ENCODE measurements around the gene PCBP1. TPM values are rescaled to one million over a fixed set of nuclear protein-coding genes. Genes with fewer than 3 reads are reported as not detected.

PCBP1 gene
- total and polyA plus RNA-seq, 9 of the 15 experiments (the other 6 are each of a cell fraction or from before 2014, with no cell fraction given) = 19.2 to 407 (median 78.1) TPM

DNA sequence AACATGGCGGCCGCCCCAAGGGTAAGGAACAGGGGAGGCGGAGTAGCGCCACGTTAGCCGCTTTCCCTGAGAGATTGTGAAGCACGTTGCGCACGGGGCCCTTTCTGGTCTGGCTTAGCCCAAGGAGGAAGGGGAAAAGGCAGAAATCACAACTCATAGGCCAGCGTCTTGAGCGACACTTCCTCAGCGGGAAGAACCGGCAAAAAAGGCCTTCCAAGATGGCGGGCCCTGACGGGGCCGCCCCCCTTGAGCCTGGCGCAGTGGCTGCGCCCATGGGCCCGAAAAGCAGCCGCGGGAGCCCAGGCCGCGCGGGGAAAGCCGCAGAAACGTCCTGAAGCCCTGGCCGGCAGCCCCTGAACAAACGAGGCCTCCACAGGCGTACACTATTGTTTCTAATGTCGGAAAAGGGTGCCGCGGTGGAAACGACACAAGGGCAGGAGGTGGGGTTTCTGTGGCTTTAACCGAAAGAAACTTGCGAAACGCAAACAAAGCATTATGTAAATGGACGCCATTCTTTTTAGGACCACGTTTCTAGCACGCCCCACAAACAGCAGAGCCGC is 919 bp upstream of the PCBP1 start (continued):
- TF ChIP-seq, protein P1, sequence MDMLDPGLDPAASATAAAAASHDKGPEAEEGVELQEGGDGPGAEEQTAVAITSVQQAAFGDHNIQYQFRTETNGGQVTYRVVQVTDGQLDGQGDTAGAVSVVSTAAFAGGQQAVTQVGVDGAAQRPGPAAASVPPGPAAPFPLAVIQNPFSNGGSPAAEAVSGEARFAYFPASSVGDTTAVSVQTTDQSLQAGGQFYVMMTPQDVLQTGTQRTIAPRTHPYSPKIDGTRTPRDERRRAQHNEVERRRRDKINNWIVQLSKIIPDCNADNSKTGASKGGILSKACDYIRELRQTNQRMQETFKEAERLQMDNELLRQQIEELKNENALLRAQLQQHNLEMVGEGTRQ (CRISPR knock-in tag; IDR thresholded peaks at IDR 0.05) = no peak
- TF ChIP-seq, protein P2, sequence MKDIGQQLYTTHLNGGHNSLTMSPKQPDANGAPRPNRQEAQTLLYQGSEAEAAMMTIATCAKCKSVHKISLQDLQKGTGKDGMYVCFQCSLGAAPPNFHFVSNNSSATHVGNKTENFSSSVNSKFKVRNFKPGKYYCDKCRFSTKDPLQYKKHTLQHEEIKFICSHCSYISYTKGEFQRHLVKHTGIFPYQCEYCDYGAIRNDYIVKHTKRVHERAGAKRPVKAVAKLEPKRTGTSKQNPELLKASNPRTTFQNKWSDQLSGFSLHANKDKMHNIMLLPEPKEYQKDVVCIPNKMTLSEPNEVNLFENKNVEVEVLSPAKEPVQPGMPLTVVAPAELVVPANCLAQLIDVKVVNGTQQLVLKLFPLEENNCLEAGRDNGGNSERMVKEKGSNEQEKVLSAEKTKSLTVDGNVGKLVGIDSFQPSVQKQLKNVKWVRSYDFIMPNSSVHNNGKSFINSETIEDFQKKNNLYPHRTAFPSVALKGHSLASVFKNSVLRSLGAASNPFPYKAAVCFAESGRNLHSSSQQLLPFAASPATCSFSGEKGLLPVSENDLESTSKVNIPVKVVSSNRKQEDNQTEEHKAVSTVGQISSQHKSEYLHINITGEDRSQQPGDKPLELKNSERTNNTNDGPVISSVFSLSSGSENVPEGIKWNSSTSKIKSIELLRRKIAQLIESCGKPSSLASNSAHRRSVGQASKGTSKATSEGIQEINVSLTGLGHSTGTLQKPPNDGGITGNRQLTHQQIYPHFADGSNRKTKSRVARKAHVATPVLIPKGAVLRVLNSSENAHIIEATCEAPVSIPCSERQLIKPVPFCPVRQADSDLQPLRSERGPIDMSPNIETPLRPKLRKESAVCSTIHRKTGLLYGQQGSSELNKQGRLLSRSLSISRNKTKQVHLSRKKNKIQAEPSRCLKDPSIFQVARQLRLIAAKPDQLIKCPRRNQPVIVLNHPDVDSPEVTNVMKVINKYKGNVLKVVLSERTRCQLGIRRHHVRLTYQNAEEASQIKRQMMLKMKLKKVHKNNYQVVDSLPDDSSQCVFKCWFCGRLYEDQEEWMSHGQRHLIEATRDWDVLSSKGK (CRISPR knock-in tag; IDR thresholded peaks at IDR 0.05) = no peak
- TF ChIP-seq SMARCC2 (IDR thresholded peaks at IDR 0.05; ENCODE audit: low read depth) (no peak), SREBF1 (IDR thresholded peaks at IDR 0.05; ENCODE audit: borderline replicate concordance, low read depth, low read length) (no peak), ZFP36 (IDR thresholded peaks at IDR 0.05; ENCODE audit: low read depth, low read length, partially characterized antibody) (no peak), SAFB (IDR thresholded peaks at IDR 0.05; ENCODE audit: borderline replicate concordance, low read depth, low read length) (no peak), GATAD2A (IDR thresholded peaks at IDR 0.05) (peak; percentile 56; the same call in 1 of the 2 replicates), RNF2 (IDR thresholded peaks at IDR 0.05) (peak; percentile 79), ARNT (IDR thresholded peaks at IDR 0.05) (0 out of 4 replicates have a peak, but pooled peaks of 1 of the 2 experiments have one; percentile 9), RCOR1 (IDR thresholded peaks at IDR 0.05; ENCODE audit: borderline replicate concordance in 1 of 2, low read depth in 2 of 2, low read length in 2 of 2) (no peak), ZNF561 (CRISPR knock-in tag; conservative IDR thresholded peaks at IDR 0.05) (no peak), HNRNPH1 (optimal IDR thresholded peaks at IDR 0.05; ENCODE audit: low read depth, low read length) (no peak), YY1 (IDR thresholded peaks at IDR 0.05; ENCODE audit: borderline replicate concordance in 1 of 3, control insufficient read depth in 1 of 3, extremely low read depth in 1 of 3, insufficient read depth in 3 of 3, insufficient read length in 1 of 3, insufficient replicate concordance in 2 of 3, low read depth in 1 of 3, low read length in 2 of 3) (peak; percentile 83 to 94 (median 89))
- TF ChIP-seq, protein P3, sequence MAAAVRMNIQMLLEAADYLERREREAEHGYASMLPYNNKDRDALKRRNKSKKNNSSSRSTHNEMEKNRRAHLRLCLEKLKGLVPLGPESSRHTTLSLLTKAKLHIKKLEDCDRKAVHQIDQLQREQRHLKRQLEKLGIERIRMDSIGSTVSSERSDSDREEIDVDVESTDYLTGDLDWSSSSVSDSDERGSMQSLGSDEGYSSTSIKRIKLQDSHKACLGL (CRISPR knock-in tag; IDR thresholded peaks at IDR 0.05; ENCODE audit: borderline replicate concordance, poor library complexity, severe bottlenecking) = no peak

Data from K562 (cell line).